HepG2 (cell line): Measurements from ENCODE around the gene RPS28. TPM values are rescaled to one million over a fixed set of nuclear protein-coding genes. Genes with fewer than 3 reads are reported as not detected.

Experiments
- ATAC-seq: fragments of 200-7000 bp; cut with Tn5 transposase; 3 replicates; pipeline ENCODE4 v1.9.1; 2020; ENCODE audit warnings: mild to moderate bottlenecking, moderate library complexity
- BruUV-seq: library from RNA; stranded (reverse); fragments of 400-500 nt; replicated peaks from 2 replicates; lab custom pipeline; 2021; lab: Mats Ljungman, UMichigan
- CTCF ChIA-PET: fragments of 300-600 bp; formaldehyde crosslinking; extraction: SDS; loops from one replicate; lab custom pipeline; 2021; ENCODE audit warnings: low total read pairs, inconsistent platforms, low intra/inter-chr PET ratio; lab: Yijun Ruan, JAX
- POLR2A ChIA-PET: fragments of 350-600 bp; sonication (Branson Sonifier 250); formaldehyde crosslinking; loops from one replicate; lab custom pipeline; 2020; ENCODE audit warnings: antibody characterized with exemption, inconsistent platforms; lab: Yijun Ruan, JAX
- DNase-seq: peaks from one replicate; pipeline ENCODE4 v3.0.0-alpha.2; 2015; ENCODE audit warnings: low spot score
- FAIRE-seq: peaks from 3 replicates; lab custom pipeline; 2011; peaks lifted over from hg19 to GRCh38; lab: Jason Lieb, UNC
- H2AFZ ChIP-seq: one replicate; pipeline ENCODE4 v1.6.1; 2011; ENCODE audit warnings: low read length, inconsistent platforms
- H3K27ac ChIP-seq: fragments of 300-600 bp; 3 replicates; pipeline ENCODE4 v1.8.0; 2011; ENCODE audit warnings: mixed run types, mild to moderate bottlenecking, mixed read lengths, low read length, inconsistent platforms; ENCODE audit not compliant: insufficient read depth; ENCODE audit errors: extremely low read length
- H3K27me3 ChIP-seq, 2 experiments: fragments of 200-600 bp in 1 of 2; 2 replicates in 1 of 2; 3 replicates in 1 of 2; pipeline versions ENCODE4 v1.6.0 to v1.8.0; 2011; ENCODE audit warnings: low read length in 2 of 2, mild to moderate bottlenecking in 2 of 2, moderate library complexity in 2 of 2, inconsistent platforms in 1 of 2; ENCODE audit not compliant: insufficient read depth in 2 of 2, control insufficient read depth in 1 of 2
- H3K36me3 ChIP-seq, 2 experiments: fragments of 200-600 bp in 1 of 2; replicated peaks in 1 of 2; 2 replicates in 1 of 2; 3 replicates in 1 of 2; pipeline versions ENCODE4 v1.5.1 to v1.8.0; 2011; ENCODE audit warnings: low read length in 2 of 2, inconsistent platforms in 1 of 2; ENCODE audit not compliant: insufficient read depth in 2 of 2, control insufficient read depth in 1 of 2
- H3K4me1 ChIP-seq: 2 replicates; pipeline ENCODE4 v1.5.1; 2012; ENCODE audit warnings: low read length, inconsistent platforms; ENCODE audit not compliant: insufficient read depth
- H3K4me2 ChIP-seq: 2 replicates; pipeline ENCODE4 v1.6.0; 2011; ENCODE audit warnings: low read depth, low read length, inconsistent platforms
- H3K4me3 ChIP-seq, 3 experiments: fragments of 200-600 bp in 1 of 3; sonication (generic), shearing (Covaris generic) in 1 of 3; replicated peaks in 1 of 3; 2 replicates each; pipeline ENCODE4 v1.5.1; 2011 to 2016; ENCODE audit warnings: low read length in 3 of 3, inconsistent platforms in 2 of 3, low read depth in 2 of 3, mild to moderate bottlenecking in 2 of 3, control low read depth in 1 of 3, mixed read lengths in 1 of 3; ENCODE audit not compliant: insufficient read depth in 1 of 3
- H3K79me2 ChIP-seq: one replicate; pipeline ENCODE4 v1.6.1; 2011; ENCODE audit warnings: low read length, inconsistent platforms; ENCODE audit not compliant: insufficient read depth
- H3K9ac ChIP-seq: 2 replicates; pipeline ENCODE4 v1.6.0; 2011; ENCODE audit warnings: mild to moderate bottlenecking, low read depth, low read length, inconsistent platforms; ENCODE audit not compliant: insufficient read depth
- H3K9me3 ChIP-seq: 2 replicates; pipeline ENCODE4 v1.5.1; 2012; ENCODE audit warnings: mild to moderate bottlenecking, low read length
- H4K20me1 ChIP-seq: 2 replicates; pipeline ENCODE4 v1.6.0; 2011; ENCODE audit warnings: inconsistent platforms, mild to moderate bottlenecking, low read length, moderate library complexity; ENCODE audit not compliant: insufficient read depth
- ASH2L ChIP-seq: fragments of 300-600, 200-600 bp; sonication (generic); IDR thresholded peaks from 2 replicates; pipeline ENCODE4 v1.7.0; 2017; ENCODE audit warnings: low read depth, mild to moderate bottlenecking, moderate library complexity, mixed read lengths, low read length; ENCODE audit not compliant: insufficient read length
- CBX5 ChIP-seq: sonication (generic); formaldehyde crosslinking; IDR thresholded peaks from 2 replicates; pipeline ENCODE4 v1.4.0; 2020; ENCODE audit warnings: missing genetic modification reagents, borderline replicate concordance
- EZH2 ChIP-seq: conservative IDR thresholded peaks from 2 replicates; pipeline ENCODE4 v1.6.1; 2012; ENCODE audit warnings: mild to moderate bottlenecking, low read depth, low read length, moderate library complexity
- FOSL2 ChIP-seq: sonication (generic); formaldehyde crosslinking; IDR thresholded peaks from 2 replicates; pipeline ENCODE4 v1.4.0; 2020; ENCODE audit warnings: missing genetic modification reagents
- HNRNPLL ChIP-seq: fragments of 200-400 bp; formaldehyde crosslinking; IDR thresholded peaks from 2 replicates; pipeline ENCODE4 v1.6.1; 2017; ENCODE audit warnings: mild to moderate bottlenecking, low read depth, low read length; ENCODE audit not compliant: poor library complexity, severe bottlenecking
- IRX3 ChIP-seq: sonication (generic); formaldehyde crosslinking; IDR thresholded peaks from 2 replicates; pipeline ENCODE4 v1.8.1; 2023; ENCODE audit warnings: mild to moderate bottlenecking, low read depth, missing genetic modification reagents, borderline replicate concordance
- JUN ChIP-seq: sonication (generic); formaldehyde crosslinking; IDR thresholded peaks from 2 replicates; pipeline ENCODE4 v1.4.0; 2020; ENCODE audit warnings: mild to moderate bottlenecking, missing genetic modification reagents
- KDM5B ChIP-seq: sonication (generic); formaldehyde crosslinking; IDR thresholded peaks from 2 replicates; pipeline ENCODE4 v1.4.0; 2020; ENCODE audit warnings: missing genetic modification reagents, mild to moderate bottlenecking, borderline replicate concordance
- RARA ChIP-seq: IDR thresholded peaks from 2 replicates; pipeline ENCODE4 v1.6.1; 2016; ENCODE audit warnings: missing genetic modification reagents, missing compliant biosample characterization
- RXRA ChIP-seq: sonication (generic); formaldehyde crosslinking; IDR thresholded peaks from 2 replicates; pipeline ENCODE4 v1.5.1; 2020; ENCODE audit warnings: missing genetic modification reagents
- TRIM24 ChIP-seq: sonication (generic); formaldehyde crosslinking; IDR thresholded peaks from 2 replicates; pipeline ENCODE4 v1.8.0; 2022; ENCODE audit warnings: mild to moderate bottlenecking, missing genetic modification reagents
- ZNF205 ChIP-seq: IDR thresholded peaks from 2 replicates; pipeline ENCODE4 v1.6.1; 2018; ENCODE audit warnings: missing biosample characterization, missing genetic modification reagents
- ZNF260 ChIP-seq: sonication (generic); formaldehyde crosslinking; IDR thresholded peaks from 2 replicates; pipeline ENCODE4 v1.4.0; 2020; ENCODE audit warnings: missing genetic modification reagents, low read depth, mild to moderate bottlenecking, borderline replicate concordance
- ZNF317 ChIP-seq: sonication (generic); formaldehyde crosslinking; IDR thresholded peaks from 2 replicates; pipeline ENCODE4 v1.5.0; 2020; ENCODE audit warnings: mild to moderate bottlenecking, missing genetic modification reagents
- ZNF850 ChIP-seq: sonication (generic); formaldehyde crosslinking; conservative IDR thresholded peaks from 2 replicates; pipeline ENCODE4 v1.9.0; 2021; ENCODE audit warnings: mild to moderate bottlenecking, missing genetic modification reagents
- WGBS: methylation state at CpG from one replicate; pipeline ENCODE4 v1.1.6; 2017; ENCODE audit warnings: low lambda C conversion rate; 5-methylcytosine and 5-hydroxymethylcytosine counted together
- in situ Hi-C: cut with HindIII; loops from 2 replicates; pipeline ENCODE4 v1.10.0; 2017; ENCODE audit warnings: low pct_unique_long_range_greater_than_20kb; ENCODE audit not compliant: extremely low pct_ligation_motif_present
- intact Hi-C: fragments of 100-400 bp; cut with micrococcal nuclease; formaldehyde crosslinking; loops from one replicate; pipeline ENCODE4 v1.10.0; 2022; ENCODE audit not compliant: unreplicated experiment
- polyA plus RNA-seq, 8 experiments: library from polyadenylated mRNA; depleted of rRNA in 3 of 8; stranded (reverse) in 7 of 8; unstranded in 1 of 8; fragments of >200 nt; fragmentation: Illumina TruSeq in 4 of 8; extraction: Trizol in 4 of 8; gene quantifications; 2 replicates each; pipeline versions ENCODE4 v1.2.1 to v1.2.3, GENCODE V29; 2011 to 2016; ENCODE audit warnings: low read depth in 4 of 8, missing spikeins in 1 of 8, mixed read lengths in 1 of 8; ENCODE audit not compliant: insufficient read depth in 1 of 8
- total RNA-seq, 5 experiments: library from RNA; depleted of rRNA; stranded (reverse); fragments of >200 nt; fragmentation: Illumina TruSeq; extraction: Trizol; gene quantifications; 2 replicates each; pipeline ENCODE4 v1.2.3, GENCODE V29; 2016; ENCODE audit warnings: low read depth in 1 of 5
- TF ChIP-seq, protein P1 (sequence below): sonication (generic); formaldehyde crosslinking; IDR thresholded peaks from 2 replicates; pipeline ENCODE4 v1.8.1; 2023; ENCODE audit warnings: missing genetic modification reagents, inconsistent platforms, borderline replicate concordance
- TF ChIP-seq, protein P2 (sequence below): IDR thresholded peaks from 2 replicates; pipeline ENCODE4 v1.6.1; 2016; ENCODE audit warnings: low read depth, control low read depth
- TF ChIP-seq, protein P3 (sequence below): sonication (generic); formaldehyde crosslinking; IDR thresholded peaks from 2 replicates; pipeline ENCODE4 v1.4.0; 2020; ENCODE audit warnings: missing genetic modification reagents

RPS28 gene
- total and polyA plus RNA-seq, 2 of the 13 experiments (the other 11 are each of a cell fraction or from before 2014, with no cell fraction given): 281 to 545 TPM

DNA sequence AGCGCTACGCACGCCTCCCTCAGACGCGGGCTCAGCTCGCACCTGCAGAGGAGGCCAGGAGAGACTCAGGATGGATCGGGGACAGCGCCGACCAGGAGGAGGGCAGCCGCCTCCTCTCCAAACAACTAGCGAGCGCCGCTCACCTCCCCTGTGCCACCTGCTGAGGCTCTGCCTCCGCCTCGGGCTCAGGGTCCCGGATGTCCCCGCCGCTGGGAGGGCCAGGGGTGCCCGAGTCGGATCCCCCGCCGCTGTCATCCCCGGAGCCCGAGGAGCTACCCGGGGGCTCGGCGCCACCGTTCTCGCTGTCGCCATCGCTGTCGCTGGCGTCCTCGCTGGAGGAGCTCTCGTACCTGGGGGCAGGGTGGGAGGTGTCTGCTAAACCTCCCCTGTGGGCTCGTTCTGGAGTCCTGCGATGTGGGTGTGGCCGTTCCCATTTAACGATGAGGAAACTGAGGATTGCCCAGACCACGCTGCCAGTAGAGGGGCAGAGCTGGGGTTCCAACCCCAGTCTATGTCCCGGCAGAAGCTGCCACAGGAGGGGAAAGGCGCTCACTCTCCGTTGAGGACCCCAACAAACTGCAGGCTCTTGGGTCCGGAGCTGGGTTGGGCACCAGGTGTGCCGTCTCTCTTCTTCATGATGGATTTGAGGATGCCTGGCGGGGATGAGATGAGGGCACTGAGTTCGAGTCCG is 12.6 kb downstream of the RPS28 start:
- Histone ChIP-seq H3K4me1 (peaks cover 42% of the 10 kb centered on the region), H3K9me3 (no peaks in the 10 kb centered on the region), H4K20me1 (no peaks in the 10 kb centered on the region), H3K79me2 (no peaks in the 10 kb centered on the region), H2AFZ (no peak overlapping the region), H3K27me3 (peaks cover 10 to 56% of the 10 kb centered on the region in 2 experiments), H3K27ac (no peak overlapping the region), H3K36me3 (no peaks in the 10 kb centered on the region), H3K4me2 (peak overlapping the region; percentile 58; the same call in 1 of the 2 replicates), H3K4me3 (peak overlapping the region in 1 of 3 experiments; percentile 65; a peak in 2 of 6 replicates), H3K9ac (no peak overlapping the region)
- CTCF ChIA-PET: no interaction called here
- no TSS peak for BruUV-seq
- FAIRE-seq (no peak), ATAC-seq (peak; percentile 22; the same call in 1 of the 3 replicates), DNase-seq (no peak)
- POLR2A ChIA-PET: interaction anchor here (0.6 to 2.1 kb wide), 4 partner anchors 10 to 90 kb away, joined by 3 to 16 read pairs (median 9); partner anchors contain the start of genes NDUFA7 and RPS28
- 7% methylated on average over 3 of the region's 48 CpGs for WGBS
- intact Hi-C loops (no loop called here), in situ Hi-C loops (no loop called here)
- TF ChIP-seq ZNF205 (CRISPR knock-in tag) (no peak), HNRNPLL (peak; percentile 4), RXRA (CRISPR knock-in tag) (no peak), CBX5 (CRISPR knock-in tag) (no peak), IRX3 (CRISPR knock-in tag) (no peak), EZH2 (peak; percentile 53; the same call in 1 of the 2 replicates), ZNF317 (CRISPR knock-in tag) (no peak), JUN (CRISPR knock-in tag) (no peak), ZNF850 (no peak), ASH2L (no peak), RARA (CRISPR knock-in tag) (no peak), FOSL2 (CRISPR knock-in tag) (no peak), KDM5B (CRISPR knock-in tag) (0 out of 2 replicates have a peak, but pooled peaks have one; percentile 17), ZNF260 (CRISPR knock-in tag) (no peak), TRIM24 (no peak)
- TF ChIP-seq, protein P1, sequence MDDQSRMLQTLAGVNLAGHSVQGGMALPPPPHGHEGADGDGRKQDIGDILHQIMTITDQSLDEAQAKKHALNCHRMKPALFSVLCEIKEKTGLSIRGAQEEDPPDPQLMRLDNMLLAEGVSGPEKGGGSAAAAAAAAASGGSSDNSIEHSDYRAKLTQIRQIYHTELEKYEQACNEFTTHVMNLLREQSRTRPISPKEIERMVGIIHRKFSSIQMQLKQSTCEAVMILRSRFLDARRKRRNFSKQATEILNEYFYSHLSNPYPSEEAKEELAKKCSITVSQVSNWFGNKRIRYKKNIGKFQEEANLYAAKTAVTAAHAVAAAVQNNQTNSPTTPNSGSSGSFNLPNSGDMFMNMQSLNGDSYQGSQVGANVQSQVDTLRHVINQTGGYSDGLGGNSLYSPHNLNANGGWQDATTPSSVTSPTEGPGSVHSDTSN (CRISPR knock-in tag): no peak
- TF ChIP-seq, protein P2, sequence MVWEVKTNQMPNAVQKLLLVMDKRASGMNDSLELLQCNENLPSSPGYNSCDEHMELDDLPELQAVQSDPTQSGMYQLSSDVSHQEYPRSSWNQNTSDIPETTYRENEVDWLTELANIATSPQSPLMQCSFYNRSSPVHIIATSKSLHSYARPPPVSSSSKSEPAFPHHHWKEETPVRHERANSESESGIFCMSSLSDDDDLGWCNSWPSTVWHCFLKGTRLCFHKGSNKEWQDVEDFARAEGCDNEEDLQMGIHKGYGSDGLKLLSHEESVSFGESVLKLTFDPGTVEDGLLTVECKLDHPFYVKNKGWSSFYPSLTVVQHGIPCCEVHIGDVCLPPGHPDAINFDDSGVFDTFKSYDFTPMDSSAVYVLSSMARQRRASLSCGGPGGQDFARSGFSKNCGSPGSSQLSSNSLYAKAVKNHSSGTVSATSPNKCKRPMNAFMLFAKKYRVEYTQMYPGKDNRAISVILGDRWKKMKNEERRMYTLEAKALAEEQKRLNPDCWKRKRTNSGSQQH: no peak
- TF ChIP-seq, protein P3, sequence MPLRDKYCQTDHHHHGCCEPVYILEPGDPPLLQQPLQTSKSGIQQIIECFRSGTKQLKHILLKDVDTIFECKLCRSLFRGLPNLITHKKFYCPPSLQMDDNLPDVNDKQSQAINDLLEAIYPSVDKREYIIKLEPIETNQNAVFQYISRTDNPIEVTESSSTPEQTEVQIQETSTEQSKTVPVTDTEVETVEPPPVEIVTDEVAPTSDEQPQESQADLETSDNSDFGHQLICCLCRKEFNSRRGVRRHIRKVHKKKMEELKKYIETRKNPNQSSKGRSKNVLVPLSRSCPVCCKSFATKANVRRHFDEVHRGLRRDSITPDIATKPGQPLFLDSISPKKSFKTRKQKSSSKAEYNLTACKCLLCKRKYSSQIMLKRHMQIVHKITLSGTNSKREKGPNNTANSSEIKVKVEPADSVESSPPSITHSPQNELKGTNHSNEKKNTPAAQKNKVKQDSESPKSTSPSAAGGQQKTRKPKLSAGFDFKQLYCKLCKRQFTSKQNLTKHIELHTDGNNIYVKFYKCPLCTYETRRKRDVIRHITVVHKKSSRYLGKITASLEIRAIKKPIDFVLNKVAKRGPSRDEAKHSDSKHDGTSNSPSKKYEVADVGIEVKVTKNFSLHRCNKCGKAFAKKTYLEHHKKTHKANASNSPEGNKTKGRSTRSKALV (CRISPR knock-in tag): peak; percentile 7; the same call in 1 of the 2 replicates
